Mammary epithelial cell (primary cell): ENCODE data around the gene HSD17B12.
A peak's percentile ranks its signal among the peaks of the same experiment; 100 is the strongest.

Source experiments
- CTCF ChIP-seq, 2 donors: IDR thresholded peaks in 1 of 2; conservative IDR thresholded peaks in 1 of 2; 2 replicates each; pipeline ENCODE4 v1.5.1; 2011 to 2012; ENCODE audit warnings: inconsistent platforms in 2 of 2, low read length in 2 of 2, mild to moderate bottlenecking in 2 of 2, control low read depth in 1 of 2, low read depth in 1 of 2; ENCODE audit not compliant: insufficient read depth in 1 of 2; ENCODE audit errors: extremely low read depth in 1 of 2
- EZH2 ChIP-seq: IDR thresholded peaks from 2 replicates; pipeline ENCODE4 v1.6.1; 2012; ENCODE audit warnings: low read length, inconsistent platforms, borderline replicate concordance

DNA sequence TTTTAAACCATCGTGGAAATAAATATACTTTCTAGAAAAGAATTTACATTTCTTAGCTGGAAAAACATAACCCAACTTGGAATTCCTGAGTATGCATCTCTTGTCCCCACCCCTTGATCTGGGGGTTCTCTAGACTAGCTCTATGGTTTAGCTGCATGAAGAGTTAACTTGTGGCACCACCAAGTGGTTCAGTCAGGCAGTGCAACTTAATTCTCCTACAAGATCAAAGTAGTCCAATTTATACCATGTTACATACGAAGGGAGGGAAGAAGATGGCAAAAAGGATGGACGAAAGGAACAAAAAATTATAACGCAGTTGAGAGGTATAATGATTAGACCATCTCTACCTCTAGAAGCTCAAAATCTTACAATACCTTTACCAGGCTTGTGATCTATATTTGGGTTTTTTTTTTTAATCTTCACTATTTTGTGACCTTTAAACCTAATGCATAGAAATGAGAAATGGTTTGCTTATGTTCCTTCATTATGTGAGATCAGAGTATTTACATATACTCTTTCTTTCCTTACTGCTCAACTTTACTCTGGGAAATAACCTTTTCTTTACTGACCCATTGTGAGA, 171.6 kb downstream of the HSD17B12 start:
- no peak for TF ChIP-seq EZH2
- TF ChIP-seq CTCF (conservative IDR thresholded peaks at IDR 0.05 in 1 of 2, IDR thresholded peaks at IDR 0.05 in 1 of 2; ENCODE audit: extremely low read depth in 1 of 2, insufficient read depth in 1 of 2, low read depth in 1 of 2, low read length in 2 of 2) = peak; percentile 84 to 87
